ENCODE data around the gene C8G. TPM values are rescaled to one million over a fixed set of nuclear protein-coding genes. Genes with fewer than 3 reads are reported as not detected.
A peak's percentile ranks its signal among the peaks of the same experiment; 100 is the strongest.

Gene C8G
- total and polyA plus RNA-seq, 2 of the 13 experiments (the other 11 are each of a cell fraction or from before 2014, with no cell fraction given) = 4.9 to 12.8 TPM

DNA sequence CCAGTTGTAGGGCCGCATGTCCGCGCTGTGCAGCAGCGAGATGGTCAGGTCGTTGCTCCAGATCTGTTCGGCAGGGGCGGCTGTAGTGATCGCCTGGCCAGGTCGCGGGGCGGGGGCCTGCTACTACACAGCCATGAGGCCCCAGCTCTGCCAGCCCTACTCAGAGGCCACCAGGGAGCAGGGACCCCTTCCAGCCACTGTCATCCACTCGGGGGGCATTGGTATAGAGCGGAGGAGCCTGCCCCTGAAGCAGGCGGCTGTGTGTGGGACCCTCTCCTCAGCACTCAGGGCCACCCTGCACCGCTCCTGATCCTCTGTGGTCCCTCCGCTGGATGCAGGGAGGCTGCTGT, 2.2 kb upstream of the C8G start:
- CTCF ChIA-PET (ENCODE audit: low intra/inter-chr PET ratio, low total read pairs) = no interaction called here
- peaks cover 41% of the 10 kb centered on the region for H3K4me1 ChIP-seq (ENCODE audit: insufficient read depth, low read length)
- no peak overlapping the region for H3K27ac ChIP-seq (ENCODE audit: extremely low read length, insufficient read depth, low read length)
- no peak overlapping the region for H2AFZ ChIP-seq (ENCODE audit: low read length)
- TF ChIP-seq TAF15 (IDR thresholded peaks at IDR 0.05; ENCODE audit: low read depth, low read length, poor library complexity, severe bottlenecking) = no peak
- TF ChIP-seq ZNF354B (CRISPR knock-in tag; IDR thresholded peaks at IDR 0.05) = no peak
- no peak for TF ChIP-seq HDAC6 (IDR thresholded peaks at IDR 0.05; ENCODE audit: low read depth, low read length)
- TF ChIP-seq MTA3 (CRISPR knock-in tag; IDR thresholded peaks at IDR 0.05) = no peak
- TF ChIP-seq, protein P1, sequence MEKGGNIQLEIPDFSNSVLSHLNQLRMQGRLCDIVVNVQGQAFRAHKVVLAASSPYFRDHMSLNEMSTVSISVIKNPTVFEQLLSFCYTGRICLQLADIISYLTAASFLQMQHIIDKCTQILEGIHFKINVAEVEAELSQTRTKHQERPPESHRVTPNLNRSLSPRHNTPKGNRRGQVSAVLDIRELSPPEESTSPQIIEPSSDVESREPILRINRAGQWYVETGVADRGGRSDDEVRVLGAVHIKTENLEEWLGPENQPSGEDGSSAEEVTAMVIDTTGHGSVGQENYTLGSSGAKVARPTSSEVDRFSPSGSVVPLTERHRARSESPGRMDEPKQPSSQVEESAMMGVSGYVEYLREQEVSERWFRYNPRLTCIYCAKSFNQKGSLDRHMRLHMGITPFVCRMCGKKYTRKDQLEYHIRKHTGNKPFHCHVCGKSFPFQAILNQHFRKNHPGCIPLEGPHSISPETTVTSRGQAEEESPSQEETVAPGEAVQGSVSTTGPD (CRISPR knock-in tag; IDR thresholded peaks at IDR 0.05) = no peak
- TF ChIP-seq ZNF619 (CRISPR knock-in tag; IDR thresholded peaks at IDR 0.05) = no peak
- no peak for TF ChIP-seq ZNF644 (CRISPR knock-in tag; IDR thresholded peaks at IDR 0.05; ENCODE audit: low read depth)
- no peak for TF ChIP-seq PPARG (CRISPR knock-in tag; conservative IDR thresholded peaks at IDR 0.05)
- TF ChIP-seq ZNF660 (CRISPR knock-in tag; IDR thresholded peaks at IDR 0.05; ENCODE audit: borderline replicate concordance, low read depth) = no peak
- no peak for TF ChIP-seq TOPORS (CRISPR knock-in tag; IDR thresholded peaks at IDR 0.05)
- TF ChIP-seq POLR2G (IDR thresholded peaks at IDR 0.05; ENCODE audit: low read depth, low read length) = no peak; the same call in 1 of the 2 replicates
- peak; percentile 27 for TF ChIP-seq PTBP1 (IDR thresholded peaks at IDR 0.05; ENCODE audit: low read depth, low read length, poor library complexity, severe bottlenecking)
- no peak for TF ChIP-seq ZNF280B (CRISPR knock-in tag; IDR thresholded peaks at IDR 0.05; ENCODE audit: borderline replicate concordance)
- peak; percentile 34; the same call in 1 of the 2 replicates for TF ChIP-seq POGZ (CRISPR knock-in tag; IDR thresholded peaks at IDR 0.05)
- TF ChIP-seq RBFOX2 (IDR thresholded peaks at IDR 0.05; ENCODE audit: low read depth, low read length) = 0 out of 2 replicates have a peak, but pooled peaks have one; percentile 30
- no peak for TF ChIP-seq LRRFIP1 (CRISPR knock-in tag; conservative IDR thresholded peaks at IDR 0.05)
- TF ChIP-seq ZBTB38 (CRISPR knock-in tag; IDR thresholded peaks at IDR 0.05) = peak; percentile 85; the same call in 1 of the 2 replicates
- H3K4me3 ChIP-seq (replicated peaks in 1 of 3; ENCODE audit: insufficient read depth in 1 of 3, low read depth in 2 of 3, low read length in 3 of 3) = peak overlapping the region in 2 of 3 experiments; percentile 91 to 95; a peak in 3 of 6 replicates
- FAIRE-seq (no peak), DNase-seq (ENCODE audit: low spot score) (no peak), ATAC-seq (no peak)
- no TSS peak for BruUV-seq (replicated peaks)
- H3K27me3 ChIP-seq (ENCODE audit: control insufficient read depth in 1 of 2, insufficient read depth in 2 of 2, low read length in 2 of 2) = no peaks in the 10 kb centered on the region
- H4K20me1 ChIP-seq (ENCODE audit: insufficient read depth, low read length) = no peaks in the 10 kb centered on the region
- intact Hi-C loops (cut with micrococcal nuclease; ENCODE audit: unreplicated experiment) = no loop called here
- H3K9ac ChIP-seq (ENCODE audit: insufficient read depth, low read depth, low read length) = peak overlapping the region; percentile 90; the same call in 1 of the 2 replicates
- peak overlapping the region; percentile 89 for H3K4me2 ChIP-seq (ENCODE audit: low read depth, low read length)
- in situ Hi-C loops (cut with HindIII; ENCODE audit: extremely low pct_ligation_motif_present, low pct_unique_long_range_greater_than_20kb) = no loop called here
- H3K36me3 ChIP-seq (replicated peaks in 1 of 2; ENCODE audit: control insufficient read depth in 1 of 2, insufficient read depth in 2 of 2, low read length in 2 of 2) = peaks cover 8 to 36% of the 10 kb centered on the region in 2 experiments
- no peaks in the 10 kb centered on the region for H3K9me3 ChIP-seq (ENCODE audit: low read length)
- H3K79me2 ChIP-seq (ENCODE audit: insufficient read depth, low read length) = peaks cover 10% of the 10 kb centered on the region
- whole genome bisulfite sequencing (ENCODE audit: low lambda C conversion rate) = 89% methylated on average over 13 of the region's 16 CpGs
- POLR2A ChIA-PET = interaction anchor here (1.3 kb wide), 1 partner anchor 41 kb away, joined by 4 read pairs; no protein-coding TSS in a partner anchor
